ENCODE data around the gene CORO1C. TPM values are rescaled to one million over a fixed set of nuclear protein-coding genes. Genes with fewer than 3 reads are reported as not detected.
"Not testable (repeated sequence)": the region's sequence is repeated elsewhere in the genome, so short reads cannot be mapped to it uniquely, and the experiment has no call there.

The CORO1C gene
- polyA plus RNA-seq, 2 of the 4 experiments (the other 2 are of a cell fraction), result 166 to 245 TPM

- Histone ChIP-seq H3K4me2 (no peak overlapping the region), H3K9me3 (no peaks in the 10 kb centered on the region), H3K27ac (no peak overlapping the region), H3K4me1 (peaks cover 5% of the 10 kb centered on the region; the same call in 1 of the 3 replicates), H3K4me3 (no peak overlapping the region)
- no peak for DNase-seq (ENCODE audit: low read depth in 1 of 2, low spot score in 1 of 2)
- no peak for FAIRE-seq
- 78% methylated on average over 6 of the region's 6 CpGs for WGBS (ENCODE audit: missing lambda C conversion rate)
- CTCF ChIA-PET, result interaction anchor here (1.0 to 2.2 kb wide), 3 partner anchors 14 to 89 kb away, joined by 3 to 10 read pairs (median 6); no protein-coding TSS in a partner anchor
- no peak for ATAC-seq
- POLR2A ChIA-PET, result no interaction called here
- TF ChIP-seq TP53 (CRISPR knock-in tag; IDR thresholded peaks at IDR 0.05) (no peak), JUN (IDR thresholded peaks at IDR 0.05) (no peak), KDM5A (IDR thresholded peaks at IDR 0.05) (no peak), NR3C1 (IDR thresholded peaks at IDR 0.05) (no peak), TFCP2L1 (CRISPR knock-in tag; IDR thresholded peaks at IDR 0.05) (no peak), HOXA7 (CRISPR knock-in tag; IDR thresholded peaks at IDR 0.05) (no peak), CEBPB (IDR thresholded peaks at IDR 0.05) (no peak), GATA3 (IDR thresholded peaks at IDR 0.05; ENCODE audit: borderline replicate concordance) (no peak), EP300 (IDR thresholded peaks at IDR 0.05) (no peak)
These were observed 22.7 kb upstream of the CORO1C start for GRCh38 chr12:108753976-108754375.

- Histone ChIP-seq H3K4me2 (no peak overlapping the region), H3K4me3 (no peak overlapping the region), H3K9me3 (0 out of 3 replicates have a peak, but pooled peaks cover 5% of the 10 kb centered on the region), H3K4me1 (peaks cover 5% of the 10 kb centered on the region; the same call in 1 of the 3 replicates), H3K27ac (no peak overlapping the region)
- ATAC-seq (no peak), DNase-seq (ENCODE audit: low read depth in 1 of 2, low spot score in 1 of 2) (no peak), FAIRE-seq (no peak)
- ChIA-PET CTCF (interaction anchor here (0.8 to 1.6 kb wide), 4 partner anchors 9 to 52 kb away, joined by 3 to 4 read pairs (median 4); no protein-coding TSS in a partner anchor), POLR2A (no interaction called here)
- TF ChIP-seq MYC (IDR thresholded peaks at IDR 0.05; ENCODE audit: borderline replicate concordance, low read length), result no peak
- no peak for TF ChIP-seq HDAC2 (IDR thresholded peaks at IDR 0.05)
- no peak for TF ChIP-seq HOXB5 (CRISPR knock-in tag; IDR thresholded peaks at IDR 0.05)
- no peak for TF ChIP-seq ESRRA (IDR thresholded peaks at IDR 0.05; ENCODE audit: borderline replicate concordance, low read length)
- WGBS (ENCODE audit: missing lambda C conversion rate), result 93% methylated on average over 1 of the region's 1 CpG
These were observed 21.1 kb upstream of the CORO1C start for GRCh38 chr12:108752387-108752786.

GRCh38 chr12:108751821-108752220 is 20.5 kb upstream of the CORO1C start:
- H3K4me1 ChIP-seq, result peaks cover 5% of the 10 kb centered on the region; the same call in 1 of the 3 replicates
- peak in 1 of 2 experiments; percentile 38; a peak in 1 of 6 replicates for ATAC-seq
- no peak overlapping the region for H3K27ac ChIP-seq
- no peak overlapping the region for H3K4me3 ChIP-seq
- ChIA-PET CTCF (interaction anchor here (0.8 to 1.6 kb wide), 4 partner anchors 17 to 88 kb away, joined by 3 to 4 read pairs (median 4); no protein-coding TSS in a partner anchor), POLR2A (no interaction called here)
- 89% methylated on average over 4 of the region's 4 CpGs for WGBS (ENCODE audit: missing lambda C conversion rate)
- TF ChIP-seq KDM5A (IDR thresholded peaks at IDR 0.05) (no peak), PBX3 (IDR thresholded peaks at IDR 0.05) (no peak), ATOH8 (CRISPR knock-in tag; IDR thresholded peaks at IDR 0.05; ENCODE audit: low read depth) (no peak), CHD4 (IDR thresholded peaks at IDR 0.05; ENCODE audit: borderline replicate concordance) (no peak), REST (IDR thresholded peaks at IDR 0.05) (no peak), ESRRA (IDR thresholded peaks at IDR 0.05; ENCODE audit: borderline replicate concordance, low read length) (no peak), HMGXB4 (CRISPR knock-in tag; IDR thresholded peaks at IDR 0.05; ENCODE audit: borderline replicate concordance) (no peak)
- no peak for DNase-seq (ENCODE audit: low read depth in 1 of 2, low spot score in 1 of 2)
- H3K4me2 ChIP-seq, result no peak overlapping the region
- H3K9me3 ChIP-seq, result 0 out of 3 replicates have a peak, but pooled peaks cover 6% of the 10 kb centered on the region
- FAIRE-seq, result no peak

GRCh38 chr12:108751003-108751402 is 19.7 kb upstream of the CORO1C start:
- H3K9me3 ChIP-seq; ATAC-seq; FAIRE-seq; H3K4me2 ChIP-seq; DNase-seq (ENCODE audit: low read depth in 1 of 2, low spot score in 1 of 2); H3K4me3 ChIP-seq; H3K4me1 ChIP-seq; POLR2A ChIA-PET; H3K27ac ChIP-seq: not testable (repeated sequence)
- CTCF ChIA-PET, result interaction anchor here (0.8 kb wide), 1 partner anchor 87 kb away, joined by 3 read pairs; no protein-coding TSS in a partner anchor
- WGBS (ENCODE audit: missing lambda C conversion rate), result 69% methylated on average over 4 of the region's 4 CpGs
